GM20431 (cell line): ENCODE data around the gene GPR157.
"Not testable (repeated sequence)": the region's sequence is repeated elsewhere in the genome, so short reads cannot be mapped to it uniquely, and the experiment has no call there.

ENCODE experiments used
- in situ Hi-C: fragments of 300-500 bp; cut with MseI, MboI; formaldehyde crosslinking; loops from one replicate; pipeline ENCODE4 v1.15.0; 2020; ENCODE audit warnings: low sequenced_read_pairs; ENCODE audit not compliant: unreplicated experiment

GPR157 gene, protein sequence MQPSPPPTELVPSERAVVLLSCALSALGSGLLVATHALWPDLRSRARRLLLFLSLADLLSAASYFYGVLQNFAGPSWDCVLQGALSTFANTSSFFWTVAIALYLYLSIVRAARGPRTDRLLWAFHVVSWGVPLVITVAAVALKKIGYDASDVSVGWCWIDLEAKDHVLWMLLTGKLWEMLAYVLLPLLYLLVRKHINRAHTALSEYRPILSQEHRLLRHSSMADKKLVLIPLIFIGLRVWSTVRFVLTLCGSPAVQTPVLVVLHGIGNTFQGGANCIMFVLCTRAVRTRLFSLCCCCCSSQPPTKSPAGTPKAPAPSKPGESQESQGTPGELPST

GRCh38 chr1:9128520-9129265 lies at the start of gene GPR157:
GPR157 (minus strand) TSS chr1:9129102; CDS start chr1:9129027, 75 bp downstream.
- in situ Hi-C loops = no loop called here

GRCh38 chr1:9174762-9175161 lies 45.9 kb upstream of the GPR157 start:
- in situ Hi-C loops = no loop called here

GRCh38 chr1:9174243-9174642 lies 45.3 kb upstream of the GPR157 start:
- in situ Hi-C loops = no loop called here

- in situ Hi-C loops = no loop called here
Observed at GRCh38 chr1:9169601-9170137, 40.8 kb upstream of the GPR157 start.

- in situ Hi-C loops = no loop called here
Observed at GRCh38 chr1:9167638-9168037, 38.7 kb upstream of the GPR157 start.

DNA sequence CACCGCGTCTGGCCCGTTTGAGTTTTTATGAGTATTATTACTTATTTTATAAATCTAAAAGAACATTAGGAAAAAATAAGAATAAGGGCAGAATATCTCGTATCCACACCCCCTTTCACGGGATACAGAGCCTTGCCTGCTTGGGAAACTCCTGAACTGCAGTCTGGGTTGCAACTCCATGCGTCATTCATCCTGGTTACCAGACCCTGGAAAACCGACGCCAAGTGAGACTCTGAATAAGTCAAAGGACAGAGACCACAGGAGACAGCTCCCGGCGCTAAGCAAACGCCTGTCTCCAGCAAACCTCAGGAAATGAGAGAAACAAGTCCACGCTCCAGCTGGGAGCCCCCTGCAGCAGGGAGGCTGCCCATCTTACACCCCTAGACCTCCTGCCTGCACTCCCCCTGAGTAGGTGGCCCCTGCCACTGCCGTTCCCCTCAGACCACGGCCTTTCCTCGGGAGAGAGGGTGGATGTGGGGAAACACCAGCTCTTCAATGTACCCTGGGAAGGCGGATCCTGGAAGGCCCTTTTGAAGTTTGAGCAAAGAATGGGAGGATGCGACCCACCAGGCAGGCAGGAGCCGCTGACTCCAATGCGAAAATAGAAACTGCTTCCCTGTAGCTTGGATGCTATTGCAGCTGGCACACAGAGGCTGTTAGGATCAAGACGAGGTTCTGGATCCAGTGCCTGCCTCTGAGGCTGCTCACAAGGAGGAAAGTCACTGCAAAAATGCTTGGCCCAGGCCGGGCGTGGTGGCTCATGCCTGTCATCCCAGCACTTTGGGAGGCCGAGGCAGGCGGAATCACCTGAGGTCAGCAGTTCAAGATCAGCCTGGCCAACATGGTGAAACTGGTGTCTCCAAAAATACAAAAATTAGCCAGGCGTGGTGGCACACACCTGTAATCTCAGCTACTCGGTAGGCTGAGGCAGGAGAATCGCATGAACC lies 37.7 kb upstream of the GPR157 start:
- in situ Hi-C loops = no loop called here

GRCh38 chr1:9165396-9165795 lies 36.5 kb upstream of the GPR157 start:
- in situ Hi-C loops = no loop called here

- in situ Hi-C loops = no loop called here
Observed at GRCh38 chr1:9164919-9165318, 36.0 kb upstream of the GPR157 start.

GRCh38 chr1:9164532-9164900 lies 35.6 kb upstream of the GPR157 start:
- in situ Hi-C loops = no loop called here

- in situ Hi-C loops = no loop called here
Observed at GRCh38 chr1:9161963-9162362, 33.1 kb upstream of the GPR157 start.

DNA sequence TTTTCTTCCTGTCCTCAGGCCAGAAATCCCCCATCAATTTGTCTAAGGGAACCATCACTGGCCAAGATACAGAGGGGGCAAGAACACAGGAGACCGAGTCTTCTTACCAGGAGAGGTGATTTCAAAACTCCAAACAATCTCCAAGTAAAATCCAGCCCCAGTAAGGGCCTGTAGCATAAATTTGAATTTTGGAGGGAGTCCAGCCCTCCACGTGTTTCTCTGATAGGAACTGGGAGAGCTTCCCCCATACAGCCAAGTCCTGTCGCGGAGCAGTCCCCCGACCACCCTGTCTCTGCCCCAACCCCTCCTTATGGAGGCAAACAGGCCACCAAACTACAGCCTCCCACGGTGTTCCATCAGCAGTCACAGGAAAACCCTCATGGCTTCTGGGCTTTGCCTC lies 32.4 kb upstream of the GPR157 start:
- in situ Hi-C loops = no loop called here

- in situ Hi-C loops = no loop called here
Observed at GRCh38 chr1:9160079-9160717, 31.3 kb upstream of the GPR157 start.

GRCh38 chr1:9155879-9156278 lies 27.0 kb upstream of the GPR157 start:
- in situ Hi-C loops = no loop called here

DNA sequence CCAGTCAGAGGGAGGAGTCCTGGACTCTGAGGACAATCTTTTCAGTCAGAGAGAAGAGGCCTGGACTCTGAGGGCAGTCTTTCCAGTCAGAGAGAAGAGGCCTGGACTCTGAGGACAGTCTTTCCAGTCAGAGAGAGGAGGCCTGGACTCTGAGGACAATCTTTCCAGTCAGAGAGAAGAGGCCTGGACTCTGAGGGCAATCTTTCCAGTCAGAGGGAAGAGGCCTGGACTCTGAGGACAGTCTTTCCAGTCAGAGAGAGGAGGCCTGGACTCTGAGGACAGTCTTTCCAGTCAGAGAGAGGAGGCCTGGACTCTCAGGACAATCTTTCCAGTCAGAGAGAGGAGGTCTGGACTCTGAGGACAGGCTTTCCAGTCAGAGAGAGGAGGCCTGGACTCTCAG lies 26.5 kb upstream of the GPR157 start:
- in situ Hi-C loops = not testable (repeated sequence)

DNA sequence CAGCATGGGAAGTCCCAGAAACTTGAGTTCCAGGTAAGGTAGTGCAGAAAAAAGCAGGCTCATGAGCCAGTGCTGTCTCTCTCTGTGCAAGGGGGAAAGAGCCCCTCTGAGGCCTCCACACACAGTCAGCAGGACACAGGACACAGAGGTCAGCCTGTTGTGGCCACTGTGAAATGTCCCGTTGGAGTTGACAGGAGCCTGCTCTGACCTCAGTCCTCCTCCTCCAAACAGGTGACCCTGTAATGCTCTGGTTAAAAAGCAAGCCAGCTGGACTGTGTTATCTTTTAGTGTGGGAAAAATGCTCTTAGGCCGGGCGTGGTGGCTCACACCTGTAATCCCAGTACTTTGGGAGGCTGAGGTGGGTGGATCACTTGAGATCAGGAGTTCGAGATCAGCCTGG lies 24.2 kb upstream of the GPR157 start:
- in situ Hi-C loops = no loop called here

- in situ Hi-C loops = no loop called here
Observed at GRCh38 chr1:9152535-9152934, 23.6 kb upstream of the GPR157 start.

DNA sequence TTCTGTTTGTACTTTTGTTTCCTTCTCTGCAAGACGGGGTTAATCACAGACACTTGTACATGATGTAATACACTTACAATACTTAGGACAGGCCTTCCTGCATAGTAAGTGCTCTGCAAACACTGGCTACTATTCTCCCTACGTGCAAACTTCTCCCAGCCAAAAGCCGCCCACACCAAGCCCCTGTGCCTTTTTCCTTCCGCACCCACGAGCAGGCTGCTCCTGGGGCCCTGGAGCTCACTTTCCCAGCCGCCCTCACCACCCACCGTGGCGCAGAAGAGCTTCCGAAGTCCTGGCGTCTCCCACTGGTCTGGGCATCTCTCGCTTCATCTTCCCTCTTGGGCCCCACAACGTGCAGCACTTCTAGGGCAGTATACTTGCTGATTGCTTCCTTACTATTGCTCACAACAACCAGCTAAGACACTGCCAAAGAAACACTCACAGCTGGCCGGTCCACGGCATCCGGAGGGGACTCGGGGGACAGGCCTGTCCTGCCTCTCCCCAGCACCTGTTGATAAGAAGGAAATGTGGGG lies 22.5 kb upstream of the GPR157 start:
- in situ Hi-C loops = no loop called here

- in situ Hi-C loops = no loop called here
Observed at GRCh38 chr1:9150582-9151327, 21.9 kb upstream of the GPR157 start.
